Measurements from ENCODE around the gene TIMM13.

- TF ChIP-seq POLR2A (IDR thresholded peaks at IDR 0.05) (no peak), CTCF (IDR thresholded peaks at IDR 0.05) (no peak)
These were observed 27.0 kb upstream of the TIMM13 start for GRCh38 chr19:2454199-2454961.

All from lower leg skin (tissue), 3 donors.